Measurements from ENCODE around the gene MFAP3L.
"Not testable (repeated sequence)": the region's sequence is repeated elsewhere in the genome, so short reads cannot be mapped to it uniquely, and the experiment has no call there.

Gene MFAP3L

DNA sequence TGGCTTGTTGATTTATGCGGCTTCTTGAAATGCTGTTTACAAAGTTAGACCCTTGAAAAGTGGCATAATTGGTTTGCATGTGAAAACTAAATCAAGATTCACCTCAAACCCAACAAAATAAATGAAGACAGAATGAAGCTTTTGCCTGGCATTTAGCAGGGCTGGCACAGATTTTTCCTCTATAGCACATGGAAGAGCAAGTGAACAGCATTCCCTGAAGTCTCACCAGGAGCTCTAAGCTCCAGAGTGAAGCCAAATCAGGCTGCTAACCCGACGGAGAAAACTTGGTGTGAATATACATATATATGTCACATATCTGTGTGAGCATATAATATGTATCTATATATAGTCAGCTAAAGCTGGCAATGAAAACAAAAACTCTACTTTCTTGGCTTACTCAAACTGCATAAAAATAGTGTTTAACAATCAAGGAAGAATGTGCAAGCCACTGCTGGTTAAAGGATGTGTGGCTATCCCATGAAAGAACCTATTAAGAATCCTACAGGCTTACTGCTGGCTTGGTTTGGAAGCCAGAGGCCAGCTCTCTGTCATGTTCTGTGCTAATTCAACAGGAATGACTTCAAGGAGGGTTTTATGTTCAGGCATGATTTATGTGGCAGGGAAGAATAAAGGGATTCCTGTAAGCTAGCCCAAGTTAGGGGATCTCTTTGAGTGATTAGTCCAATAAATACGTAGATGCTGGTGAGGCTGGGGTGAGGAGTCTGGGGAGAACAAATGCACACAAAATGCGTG lies 69.9 kb downstream of the MFAP3L start:
- no peak for TF ChIP-seq ZNF274 (IDR thresholded peaks at IDR 0.05; ENCODE audit: low read depth, low read length)

DNA sequence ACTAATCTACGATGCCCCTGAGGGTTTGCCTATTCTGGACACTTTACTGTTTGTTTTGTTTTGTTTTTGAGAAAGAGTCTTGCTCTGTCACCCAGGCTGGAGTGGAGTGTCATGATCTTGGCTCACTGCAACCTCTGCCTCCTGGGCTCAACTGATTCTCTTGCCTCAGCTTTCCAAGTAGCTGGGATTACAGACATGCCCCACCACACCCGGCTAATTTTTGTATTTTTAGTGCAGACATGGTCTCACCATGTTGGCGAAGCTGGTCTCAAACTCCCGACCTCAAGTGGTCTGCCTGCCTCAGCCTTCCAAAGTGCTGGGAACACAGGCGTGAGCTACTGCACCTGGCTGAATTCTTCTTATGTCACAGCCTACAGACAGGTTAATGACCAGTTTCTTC lies 70.7 kb downstream of the MFAP3L start:
- no peak overlapping the region for H3K4me3 ChIP-seq (ENCODE audit: low read length)
- TF ChIP-seq ZNF274 (IDR thresholded peaks at IDR 0.05; ENCODE audit: low read depth, low read length): no peak

More for the DNA sequence above, 69.9 kb downstream of the MFAP3L start:
- no peak overlapping the region for H3K4me3 ChIP-seq (ENCODE audit: low read length)

DNA sequence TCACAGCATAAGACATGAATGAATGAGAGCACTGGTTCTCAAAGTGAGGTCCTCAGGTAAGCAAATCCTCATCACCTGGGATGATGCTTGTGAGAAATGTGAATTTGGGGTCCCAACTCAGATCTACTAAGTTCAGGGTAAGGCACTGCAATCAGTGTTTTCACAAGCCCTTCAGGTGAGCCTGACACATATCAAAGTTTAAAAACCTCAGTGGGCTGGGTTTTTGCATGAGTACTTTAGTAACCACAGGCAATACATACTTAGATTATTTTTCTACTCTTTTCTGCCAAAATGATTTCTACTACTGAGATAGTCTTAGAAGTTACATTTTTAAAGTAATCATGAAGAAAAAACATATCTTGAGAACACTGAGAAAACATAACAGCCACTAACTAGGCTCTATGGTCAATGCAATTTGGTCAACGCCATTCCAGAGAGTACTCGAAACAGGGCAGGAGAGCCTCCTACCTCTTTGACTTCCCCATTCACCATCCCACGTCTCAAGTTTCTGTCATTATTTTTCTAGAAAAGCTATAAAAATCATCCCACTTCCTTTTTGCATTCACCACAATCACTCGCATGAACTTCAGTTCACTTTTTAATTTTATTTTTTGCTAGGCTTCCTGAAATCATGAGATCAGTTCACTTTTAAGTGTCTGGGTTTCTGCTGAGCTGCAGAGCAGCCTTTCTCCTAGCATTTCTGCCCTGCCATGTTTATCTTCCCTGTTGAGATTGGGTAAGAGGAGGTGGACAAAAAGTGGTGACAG lies 73.8 kb downstream of the MFAP3L start:
- no peak for TF ChIP-seq ZNF274 (IDR thresholded peaks at IDR 0.05; ENCODE audit: low read depth, low read length)
- H3K4me3 ChIP-seq (ENCODE audit: low read length): no peak overlapping the region

DNA sequence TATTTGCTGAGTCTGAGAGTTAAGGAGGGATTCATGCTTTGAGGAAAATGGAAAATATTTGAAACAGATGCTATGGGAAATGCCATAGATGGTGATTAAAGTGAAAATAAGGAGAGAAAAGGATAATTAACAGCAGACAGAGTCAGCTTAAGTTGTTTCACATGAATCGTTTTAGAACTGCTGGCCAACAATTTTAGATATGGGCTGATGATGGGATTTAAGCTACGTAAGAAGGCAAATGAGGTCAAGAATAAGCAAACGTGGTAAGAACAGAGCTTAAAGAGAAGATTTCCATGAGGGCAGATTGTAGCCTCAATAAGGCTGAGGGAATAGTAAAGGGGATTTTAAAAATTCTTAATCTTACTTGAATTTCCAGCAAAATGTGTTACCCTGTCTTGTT lies 77.9 kb downstream of the MFAP3L start:
- H3K4me3 ChIP-seq (ENCODE audit: low read length): no peak overlapping the region
- TF ChIP-seq ZNF274 (IDR thresholded peaks at IDR 0.05; ENCODE audit: low read depth, low read length): no peak

DNA sequence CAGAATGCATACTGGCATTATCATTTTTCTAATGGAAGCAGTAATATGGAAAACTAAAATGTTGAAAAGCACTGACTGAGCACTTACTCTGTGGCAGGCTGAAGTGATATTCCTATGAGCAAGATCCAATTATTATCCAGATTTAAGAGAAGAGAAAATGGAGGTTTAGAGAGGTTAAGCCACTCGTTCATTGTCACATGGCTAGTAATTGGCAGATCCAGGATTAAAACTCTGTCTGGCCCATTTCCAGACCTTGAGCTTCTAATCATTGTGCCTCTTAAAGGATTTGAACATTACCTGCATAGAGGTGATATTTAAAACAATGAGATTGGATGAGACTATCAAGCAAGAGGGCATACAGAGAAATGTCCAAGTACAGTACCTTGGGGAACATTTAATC lies 80.6 kb downstream of the MFAP3L start:
- no peak overlapping the region for H3K4me3 ChIP-seq (ENCODE audit: low read length)

DNA sequence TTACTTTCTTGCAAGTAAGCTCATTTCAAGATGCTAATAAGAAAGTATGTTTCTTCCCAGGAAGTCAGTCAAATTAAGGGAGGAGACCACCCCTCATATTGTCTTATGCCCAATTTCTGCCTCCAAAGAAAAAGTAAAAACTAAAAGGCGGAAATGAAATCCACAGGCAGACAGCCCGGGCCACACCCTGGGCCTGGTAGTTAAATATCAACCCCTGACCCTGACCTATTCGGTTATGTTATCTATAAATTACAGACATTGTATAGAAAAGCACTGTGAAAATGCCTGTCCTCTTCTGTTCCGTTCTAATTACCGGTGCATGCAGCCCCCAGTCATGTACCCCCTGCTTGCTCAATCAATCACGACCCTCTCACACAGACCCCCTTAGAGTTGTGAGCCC lies 82.6 kb downstream of the MFAP3L start:
- not testable (repeated sequence) for H3K4me3 ChIP-seq (ENCODE audit: low read length)

More for the DNA sequence above, 80.6 kb downstream of the MFAP3L start:
- TF ChIP-seq ZNF274 (IDR thresholded peaks at IDR 0.05; ENCODE audit: low read depth, low read length): no peak

DNA sequence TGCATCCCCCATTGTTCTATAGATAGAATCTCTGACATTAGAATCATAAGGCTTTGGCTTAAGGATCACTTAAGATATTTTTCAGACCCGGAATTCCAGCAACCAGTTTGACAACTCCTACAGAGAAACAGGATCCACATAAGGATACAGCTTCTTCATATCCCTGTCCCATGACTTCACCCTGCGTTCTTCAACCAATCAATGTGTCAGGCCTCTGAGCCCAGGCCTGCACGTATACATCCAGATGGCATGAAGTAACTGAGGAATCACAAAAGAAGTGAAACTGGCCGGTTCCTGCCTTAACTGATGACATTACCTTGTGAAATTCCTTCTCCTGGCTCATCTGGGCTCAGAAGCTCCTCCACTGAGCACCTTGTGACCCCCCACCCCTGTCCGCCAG lies 85.1 kb downstream of the MFAP3L start:
- TF ChIP-seq ZNF274 (IDR thresholded peaks at IDR 0.05; ENCODE audit: low read depth, low read length): no peak
- H3K4me3 ChIP-seq (ENCODE audit: low read length): no peak overlapping the region

DNA sequence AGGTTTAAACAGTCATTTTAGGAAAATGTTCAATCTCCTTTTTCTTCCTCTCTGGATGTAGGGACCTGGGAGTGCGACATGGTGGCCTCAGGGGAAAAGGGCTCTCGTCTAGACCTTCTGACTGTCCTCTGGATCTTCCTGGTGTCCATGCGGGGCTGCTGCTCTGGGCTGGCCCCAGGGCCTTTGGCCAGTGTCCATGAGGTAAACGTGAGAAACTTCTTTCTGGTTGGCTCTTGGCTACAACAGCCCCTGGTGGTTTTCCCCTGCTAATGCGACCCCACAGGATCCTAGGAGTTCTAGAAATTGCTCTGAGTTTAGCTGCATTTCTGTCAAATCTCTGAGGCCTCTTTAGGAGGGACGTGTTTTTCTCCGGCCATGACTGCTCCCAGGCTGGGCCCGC lies 85.7 kb downstream of the MFAP3L start:
- no peak for TF ChIP-seq ZNF274 (IDR thresholded peaks at IDR 0.05; ENCODE audit: low read depth, low read length)
- H3K4me3 ChIP-seq (ENCODE audit: low read length): no peak overlapping the region

Data from GM08714 (cell line).